Stimulated activated CD4-positive, alpha-beta T cell treated with anti-CD3 and anti-CD28 coated beads, TNF-alpha, amount 100 ng/mL, for 24 hours (primary cell): Measurements from ENCODE around the gene NR1D2.
"Not testable (repeated sequence)": the region's sequence is repeated elsewhere in the genome, so short reads cannot be mapped to it uniquely, and the experiment has no call there.

Experiments
- DNase-seq, 3 experiments: peaks; one replicate each; pipeline ENCODE4 v3.0.0-alpha.2; 2020; ENCODE audit warnings: low read depth in 3 of 3

NR1D2 gene

DNA sequence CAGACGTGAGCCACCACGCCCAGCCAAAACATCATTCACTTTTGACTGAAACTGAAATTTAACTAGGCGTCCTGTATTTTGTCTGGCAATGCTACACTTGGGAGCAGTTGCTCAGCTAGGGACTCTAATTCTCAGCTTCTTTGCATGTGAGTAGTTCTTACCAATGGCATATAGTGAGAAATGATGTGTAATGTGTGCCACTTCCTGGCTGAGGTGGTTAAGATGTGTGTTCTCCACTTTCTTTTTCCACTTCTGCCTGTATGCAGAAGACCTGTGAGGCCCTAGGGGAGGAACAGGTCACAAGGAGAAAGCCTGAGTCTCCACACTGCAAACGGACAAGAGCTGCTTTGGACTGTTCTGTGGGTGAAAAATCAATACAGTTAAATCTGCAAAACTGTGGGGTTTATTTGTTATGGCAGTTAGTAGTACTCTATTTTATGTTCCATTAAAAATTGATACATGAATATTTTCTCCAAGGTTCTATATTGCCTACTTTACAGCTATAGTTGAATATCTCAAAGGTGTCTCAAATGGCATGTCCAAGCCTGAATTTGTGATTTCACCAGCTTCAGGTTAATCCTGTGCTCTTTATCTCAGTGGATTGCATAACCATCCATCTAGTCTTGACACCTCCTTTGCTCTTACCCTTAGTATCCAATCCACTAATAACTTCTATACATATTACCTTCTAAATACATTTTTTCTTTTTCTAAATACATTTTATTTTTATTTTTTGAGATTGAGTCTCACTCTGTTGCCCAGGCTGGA is 59.3 kb downstream of the NR1D2 start:
- DNase-seq: peak in 1 of 3 experiments; percentile 17

DNA sequence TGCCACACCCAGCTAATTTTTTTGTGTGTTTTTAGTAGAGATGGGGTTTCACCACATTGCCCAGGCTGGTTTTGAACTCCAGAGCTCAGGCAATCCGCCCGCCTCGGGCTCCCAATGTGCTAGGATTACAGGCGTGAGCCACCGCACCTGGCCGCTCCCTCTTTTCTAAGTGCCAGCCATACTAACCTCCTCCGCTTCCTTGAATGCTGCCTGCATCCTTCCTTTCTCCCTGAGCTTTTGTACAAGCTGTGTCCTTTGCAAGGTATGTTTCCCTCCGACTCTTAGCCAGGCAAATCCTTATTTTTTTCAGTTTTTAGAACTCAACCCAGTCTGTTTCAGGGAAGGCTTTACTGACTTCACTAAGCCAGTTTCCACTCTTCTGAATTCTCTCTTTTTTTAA is 60.6 kb downstream of the NR1D2 start:
- DNase-seq: no peak

DNA sequence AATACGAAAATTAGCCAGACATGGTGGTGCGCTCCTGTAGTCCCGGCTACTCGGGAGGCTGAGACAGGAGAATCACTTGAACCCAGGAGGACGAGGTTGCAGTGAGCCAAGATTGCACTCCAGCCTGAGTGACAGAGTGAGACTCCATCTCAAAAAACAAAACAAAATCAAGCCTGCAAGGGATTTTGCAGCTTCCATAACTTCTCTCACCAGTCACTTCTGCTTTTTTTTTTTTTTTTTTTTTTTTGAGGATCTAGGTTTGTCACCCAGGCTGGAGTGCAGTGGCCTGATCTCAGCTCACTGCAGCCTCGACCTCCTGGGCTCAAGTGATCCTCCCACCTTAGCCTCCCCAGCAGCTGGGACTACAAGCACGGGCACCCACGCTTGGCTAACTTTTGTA is 65.7 kb downstream of the NR1D2 start:
- DNase-seq: not testable (repeated sequence)

DNA sequence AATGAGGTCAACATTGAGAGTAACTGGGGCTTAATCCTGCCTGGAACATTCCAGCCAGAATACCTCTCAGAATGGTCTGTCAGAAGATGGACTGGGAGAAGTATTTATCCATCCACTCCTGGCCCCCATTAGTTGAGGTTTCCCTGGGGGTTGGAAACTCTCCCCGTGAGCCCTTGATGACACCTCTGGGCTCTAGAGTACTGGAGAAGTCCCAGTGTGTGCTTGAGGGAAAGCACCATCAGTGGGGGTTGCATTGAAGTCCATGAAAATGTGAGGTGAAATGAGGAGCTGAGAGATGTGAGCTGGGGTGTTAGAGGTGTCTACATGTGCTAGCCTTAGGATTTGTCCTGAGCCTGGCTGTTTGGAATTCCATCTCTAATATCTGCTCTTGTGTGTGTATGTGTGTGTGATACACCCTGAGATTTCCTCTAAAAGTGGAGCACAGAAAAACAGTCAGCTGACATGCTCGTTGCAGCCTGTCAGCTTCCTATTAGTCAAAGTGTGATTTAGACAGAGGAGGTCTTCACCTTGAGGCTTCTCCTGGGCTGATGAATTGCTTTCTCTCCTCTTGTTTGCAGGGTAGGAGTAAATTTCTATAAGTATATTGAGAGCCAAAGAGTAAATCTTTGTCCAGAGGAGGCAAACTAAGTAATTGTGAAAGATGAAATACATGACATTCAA is 67.6 kb downstream of the NR1D2 start:
- no peak for DNase-seq

DNA sequence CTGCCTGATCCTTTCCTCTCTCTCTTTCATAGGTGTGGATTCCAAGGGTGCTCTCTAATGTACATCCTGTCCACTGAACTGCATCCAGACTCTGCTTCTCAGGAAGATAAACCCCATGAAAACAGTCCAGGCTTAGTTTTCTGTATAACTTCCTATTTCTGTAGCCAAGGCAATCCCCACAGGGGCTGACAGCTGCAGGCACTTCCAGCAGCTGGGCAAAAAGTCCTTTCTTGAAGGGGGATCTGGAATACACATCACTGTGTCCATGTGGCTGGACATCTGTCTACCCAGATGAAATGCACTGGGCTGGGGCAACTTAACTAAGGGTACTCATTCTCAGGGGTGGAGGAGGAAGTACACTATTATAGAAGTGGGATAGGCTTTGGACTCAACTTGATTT is 72.2 kb downstream of the NR1D2 start:
- DNase-seq: no peak

DNA sequence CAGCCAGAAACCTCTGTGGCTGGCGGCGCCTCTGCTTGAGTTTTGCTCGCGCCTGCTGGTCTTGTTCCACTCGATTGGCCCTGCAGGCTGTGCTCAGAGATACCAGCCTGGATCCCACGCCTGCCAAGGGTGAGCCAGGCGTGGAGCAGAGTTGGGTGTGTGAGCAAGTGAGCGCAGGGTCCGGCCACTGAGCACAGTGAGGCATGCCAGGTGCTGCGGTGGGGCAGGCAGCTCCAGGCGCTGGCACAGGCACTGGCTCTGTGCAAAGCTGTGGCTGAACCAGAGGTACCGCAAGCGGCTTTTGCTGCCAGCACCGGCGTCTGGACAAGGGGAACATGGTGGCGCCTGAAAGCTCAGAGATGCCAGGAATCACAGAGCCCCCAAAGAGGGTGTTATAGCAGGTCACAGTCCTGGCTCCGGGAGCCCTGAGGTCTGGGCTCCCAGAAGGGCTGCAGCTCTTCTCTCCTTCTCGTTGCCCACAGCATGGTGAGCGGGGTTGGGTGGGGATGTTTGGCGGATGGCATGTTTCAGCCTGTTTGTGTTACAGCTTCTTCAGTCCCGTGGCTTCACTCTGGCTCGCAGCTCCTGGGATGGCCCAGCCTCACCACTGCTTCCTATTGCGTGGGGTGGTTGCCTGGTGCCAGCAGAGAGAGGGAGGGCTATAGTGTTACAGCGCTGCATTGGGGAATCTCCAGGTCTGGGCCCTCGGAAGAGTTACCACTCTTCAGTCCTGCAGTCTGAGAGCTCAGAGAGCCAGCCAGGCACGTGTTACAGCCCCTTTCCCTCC is 73.9 kb downstream of the NR1D2 start:
- DNase-seq: no peak

DNA sequence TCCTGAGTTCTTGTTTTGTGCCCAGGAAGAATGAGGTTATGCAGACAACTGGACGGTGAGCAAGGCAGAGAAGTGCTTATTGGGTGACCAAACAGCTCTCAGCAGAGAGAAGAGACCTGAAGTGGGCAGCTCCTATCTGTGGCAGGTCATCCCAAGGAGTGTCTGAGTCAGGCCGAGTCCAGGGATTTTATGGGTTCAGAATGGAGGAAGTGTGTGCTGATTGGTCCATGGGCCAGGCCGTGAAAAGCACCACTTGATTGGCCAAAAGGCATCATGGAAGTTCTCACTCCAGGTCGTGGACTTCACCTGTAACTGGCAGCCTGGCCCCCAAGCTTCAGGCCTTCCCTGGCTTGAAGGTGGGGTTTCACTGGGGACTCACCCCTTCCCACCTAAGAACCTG is 74.5 kb downstream of the NR1D2 start:
- DNase-seq: no peak

DNA sequence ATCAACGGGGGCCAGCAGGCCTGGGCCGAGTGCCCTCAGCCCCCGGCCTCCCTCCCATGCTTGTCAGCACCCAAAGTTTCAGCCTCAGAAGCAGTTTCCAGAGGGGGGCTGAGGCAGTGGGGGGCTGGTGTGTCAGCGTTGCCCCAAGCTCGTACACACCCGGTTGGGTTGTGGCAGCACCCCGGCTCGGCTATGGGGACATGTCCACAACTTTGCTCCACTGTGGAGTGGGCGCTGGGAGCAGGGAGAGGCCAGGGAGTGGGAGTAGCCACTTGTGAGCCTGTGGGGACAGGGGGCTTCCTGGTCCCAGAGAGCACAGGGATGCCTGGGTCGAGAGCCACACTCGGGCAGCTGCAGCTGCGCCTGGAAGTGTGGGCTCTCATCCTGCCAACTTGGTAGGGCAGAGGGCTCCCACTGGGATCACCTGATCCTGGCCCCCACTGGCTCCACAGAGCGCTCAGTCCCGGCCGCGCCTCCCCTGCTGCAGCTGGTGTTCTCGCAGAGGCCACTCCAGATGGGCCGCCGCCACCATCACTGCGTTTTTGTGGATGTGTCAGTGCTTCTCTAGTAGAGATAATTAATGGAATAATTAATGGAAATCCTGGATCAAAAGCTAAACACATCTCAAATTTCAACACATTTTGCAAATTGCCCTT is 75.1 kb downstream of the NR1D2 start:
- DNase-seq: no peak

DNA sequence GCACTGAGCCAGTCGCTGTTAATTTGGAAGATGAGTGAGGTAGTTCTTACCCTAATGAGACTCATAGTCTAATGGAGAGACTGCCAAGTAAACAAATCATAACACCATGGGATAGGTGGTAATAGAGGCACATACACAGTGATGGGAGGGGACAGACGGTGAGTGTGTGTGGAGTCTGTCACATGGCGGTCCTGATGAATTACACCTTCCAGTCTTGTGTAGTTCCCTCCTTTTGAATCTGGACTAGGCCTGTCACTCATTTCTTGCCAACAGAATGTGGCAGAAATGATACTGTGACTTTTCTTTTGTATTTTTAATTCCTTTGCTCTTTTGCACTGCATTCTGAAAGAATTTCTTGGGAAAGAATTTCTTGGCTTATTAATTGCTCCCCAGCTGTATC is 78.1 kb downstream of the NR1D2 start:
- no peak for DNase-seq

DNA sequence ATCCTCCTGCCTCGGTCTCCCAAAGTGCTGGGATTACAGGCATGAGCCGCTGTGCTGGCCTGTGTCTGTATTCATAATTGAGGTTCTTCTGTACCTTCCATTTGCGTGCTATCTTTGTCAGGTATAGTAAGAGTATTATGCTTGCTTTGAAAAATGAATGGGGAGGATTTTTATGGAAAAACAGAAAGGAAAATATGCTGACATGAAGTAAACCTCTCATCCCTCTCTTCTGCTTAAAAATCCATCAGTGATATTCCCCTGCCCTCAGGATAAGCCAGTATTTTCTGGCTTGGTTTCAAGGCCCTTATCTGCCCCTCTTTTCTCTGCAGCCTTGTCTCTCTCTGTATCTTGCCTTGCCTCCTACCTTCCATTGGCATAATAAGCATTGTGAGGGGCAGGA is 80.7 kb downstream of the NR1D2 start:
- no peak for DNase-seq

DNA sequence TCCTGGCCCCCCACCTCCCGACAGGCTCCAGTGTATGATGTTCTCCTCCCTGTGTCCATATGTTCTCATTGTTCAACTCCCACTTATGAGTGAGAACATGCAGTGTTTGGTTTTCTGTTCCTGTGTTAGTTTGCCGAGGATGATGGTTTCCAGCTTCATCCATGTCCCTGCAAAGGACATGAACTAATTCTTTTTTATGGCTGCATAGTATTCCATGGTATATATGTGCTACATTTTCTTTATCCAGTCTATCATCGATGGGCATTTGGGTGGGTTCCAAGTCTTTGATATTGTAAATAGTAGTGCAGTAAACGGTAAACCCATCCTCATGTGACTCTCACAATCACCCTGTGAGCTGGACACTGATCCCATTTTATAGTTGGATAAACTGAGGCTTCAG is 81.6 kb downstream of the NR1D2 start:
- not testable (repeated sequence) for DNase-seq

DNA sequence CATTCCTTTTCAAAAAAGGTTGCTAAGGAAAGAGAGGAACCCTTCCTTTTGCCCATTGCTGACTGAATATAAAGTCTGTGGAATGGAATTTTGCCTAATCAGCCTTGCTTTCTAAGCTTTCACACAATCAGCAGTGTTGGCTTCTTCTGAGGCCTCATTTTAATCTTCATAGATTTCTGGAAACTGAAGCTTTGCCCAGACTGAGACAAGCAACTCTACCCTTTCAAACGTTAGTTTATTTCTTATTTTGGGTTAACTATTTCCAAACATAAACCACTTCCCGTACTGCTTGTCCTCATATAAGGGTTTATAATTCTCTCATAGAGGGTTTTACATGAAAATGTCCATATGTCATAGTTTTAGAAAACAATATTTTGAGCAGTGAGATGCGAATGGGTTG is 82.9 kb downstream of the NR1D2 start:
- no peak for DNase-seq
